Globus pallidus (tissue), 1 donor: ENCODE data around the gene C2orf68.
"Not testable (repeated sequence)": the region's sequence is repeated elsewhere in the genome, so short reads cannot be mapped to it uniquely, and the experiment has no call there.

Source experiments
- DNase-seq: peaks from one replicate; pipeline ENCODE4 v3.0.0-alpha.2; 2015; ENCODE audit warnings: low spot score

The C2orf68 gene

GRCh38 chr2:85579266-85579935 is 32.5 kb downstream of the C2orf68 start:
- no peak for DNase-seq

DNA sequence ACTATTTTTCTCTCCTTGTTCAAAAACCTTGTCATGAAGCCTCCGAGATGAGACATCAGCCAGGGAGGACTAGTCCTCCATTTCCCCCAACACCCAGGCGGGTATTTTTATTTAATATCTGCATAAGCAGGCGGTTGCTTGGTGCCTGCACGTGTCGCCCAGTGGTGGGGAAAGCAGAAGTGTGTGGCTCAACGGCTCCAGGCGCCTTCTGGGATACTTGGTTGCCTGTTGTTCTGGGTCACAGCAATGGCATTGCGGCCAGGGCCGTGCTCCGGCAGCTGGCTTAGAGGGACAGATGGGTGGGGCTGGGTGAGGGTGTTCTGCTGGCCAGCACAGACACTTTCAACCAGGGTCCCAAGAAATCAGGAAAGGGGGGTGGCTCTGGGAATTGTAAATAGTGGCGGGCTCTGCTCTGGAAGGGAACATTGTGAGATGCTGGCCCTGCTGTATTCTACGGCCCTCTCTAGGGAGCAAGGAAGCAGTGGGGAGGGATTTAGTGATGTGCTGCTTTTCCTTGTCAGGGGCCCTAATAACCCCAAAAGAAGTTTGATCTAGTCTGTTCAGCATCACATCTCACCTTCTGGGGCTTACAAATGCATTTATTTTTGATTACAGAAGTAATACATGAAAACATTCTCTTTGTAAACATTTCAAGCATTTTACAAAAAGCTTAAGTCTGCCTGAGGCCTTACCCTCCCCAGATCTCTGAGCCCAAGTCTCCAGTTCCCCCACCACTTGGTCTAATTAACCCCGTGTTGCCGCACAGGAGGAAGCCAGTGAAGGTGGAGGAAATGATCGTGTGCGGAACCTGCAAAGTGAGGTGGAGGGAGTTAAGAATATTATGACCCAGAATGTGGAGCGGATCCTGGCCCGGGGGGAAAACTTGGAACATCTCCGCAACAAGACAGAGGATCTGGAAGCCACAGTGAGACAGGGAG is 33.4 kb downstream of the C2orf68 start:
- DNase-seq: no peak

- DNase-seq: no peak
These were observed 34.3 kb downstream of the C2orf68 start, which contains the start of gene VAMP8 for GRCh38 chr2:85577386-85578242. Gene VAMP8 (plus strand): TSS chr2:85577586. CDS start chr2:85577647, 61 bp downstream.

DNA sequence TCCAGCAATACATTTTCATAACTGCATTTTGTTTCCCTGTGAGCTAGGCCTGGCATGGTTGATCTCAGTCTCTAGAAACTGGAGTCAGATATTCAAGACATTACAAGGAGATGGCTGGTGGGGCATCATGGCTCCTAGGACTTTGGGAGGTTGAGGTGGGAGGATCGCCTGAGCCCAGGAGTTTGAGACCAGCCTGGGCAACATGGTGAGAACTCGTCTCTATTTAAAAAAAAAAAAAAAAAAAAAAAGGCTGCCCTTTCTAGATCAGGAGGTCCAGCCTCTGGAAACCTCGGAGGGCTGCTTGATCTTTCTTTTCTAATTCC is 34.8 kb downstream of the C2orf68 start:
- DNase-seq: no peak

DNA sequence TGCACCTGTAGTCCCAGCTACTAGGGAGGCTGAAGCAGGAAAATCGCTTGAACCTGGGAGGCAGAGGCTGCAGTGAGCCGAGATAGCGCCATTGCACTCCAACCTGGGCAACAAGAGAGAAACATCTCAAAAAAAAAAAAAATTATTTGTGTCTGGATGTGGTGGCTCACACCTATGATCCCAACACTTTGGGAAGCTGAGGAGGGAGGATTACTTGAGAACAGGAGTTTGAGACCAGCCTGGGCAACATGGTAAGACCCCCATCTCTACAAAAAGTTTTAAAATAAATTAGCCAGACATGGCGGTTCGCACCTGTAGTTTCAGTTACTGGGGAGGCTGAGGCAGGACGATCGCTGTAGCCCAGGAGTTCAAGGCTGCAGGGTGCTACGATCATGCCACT is 36.1 kb downstream of the C2orf68 start:
- DNase-seq: no peak

DNA sequence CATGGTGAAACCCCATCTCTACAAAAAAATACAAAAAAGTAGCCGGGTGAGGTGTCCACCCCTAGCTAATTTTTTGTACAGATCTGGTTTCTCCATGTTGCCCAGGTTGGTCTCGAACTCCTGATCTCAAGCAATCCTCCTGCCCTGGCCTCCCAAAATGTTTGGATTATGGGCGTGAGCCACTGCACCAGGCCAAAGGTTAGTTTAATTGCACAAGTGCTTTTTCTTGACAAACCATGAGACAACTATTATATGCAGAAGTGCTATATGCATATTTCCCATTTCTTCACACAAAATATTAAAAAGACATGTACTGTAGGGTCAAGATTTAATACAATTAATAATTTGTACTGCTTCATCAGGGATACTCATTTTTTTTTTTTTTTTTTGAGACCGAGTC is 45.6 kb downstream of the C2orf68 start:
- no peak for DNase-seq

GRCh38 chr2:85564144-85564563 is 47.7 kb downstream of the C2orf68 start:
- DNase-seq: no peak

DNA sequence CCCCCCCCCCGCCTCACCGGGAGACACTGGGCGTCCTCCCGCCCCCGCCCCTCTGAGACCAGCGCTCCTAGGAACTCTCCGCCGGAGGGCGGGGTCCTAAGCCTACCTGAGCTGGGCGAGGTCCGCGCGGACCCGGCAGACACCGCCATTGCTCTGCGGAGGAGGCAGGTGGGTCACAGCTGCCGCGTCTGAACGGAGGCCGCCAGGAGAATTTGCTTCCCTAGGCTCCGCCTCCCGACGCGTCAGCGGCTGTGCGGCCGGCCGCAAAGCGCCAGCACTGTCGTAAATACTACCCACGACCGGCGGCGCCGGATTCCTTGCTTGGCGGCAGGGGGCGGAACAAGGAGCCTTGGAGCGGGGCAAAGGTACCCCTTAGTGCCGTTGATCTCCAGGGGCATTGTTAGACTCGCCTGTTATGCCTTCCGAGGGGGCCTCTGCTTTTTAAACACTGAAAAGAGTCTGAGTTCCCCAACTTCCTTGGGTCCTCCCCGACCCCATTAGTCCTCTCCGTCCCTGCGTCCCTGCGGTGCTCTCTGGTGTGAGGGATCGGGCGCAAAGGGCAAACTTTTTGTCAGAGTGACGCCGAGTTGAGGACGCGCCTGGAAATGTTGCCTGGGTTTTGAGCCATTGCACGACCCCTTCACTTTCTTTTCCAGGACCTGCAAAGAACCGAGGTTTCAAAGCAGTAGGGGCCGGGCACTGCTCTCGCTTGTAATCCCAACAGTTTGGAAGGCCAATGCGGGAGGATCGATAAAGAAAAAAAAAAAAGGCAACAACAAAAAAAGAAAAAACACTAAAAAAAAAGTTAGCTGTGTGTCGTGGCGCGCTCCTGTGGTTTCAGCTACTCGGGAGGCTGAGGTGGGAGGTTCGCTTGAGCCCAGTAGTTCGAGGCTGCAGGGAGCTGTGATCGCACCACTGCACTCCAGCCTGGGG is 50.3 kb downstream of the C2orf68 start, which contains the start of gene GGCX:
GGCX (minus strand) TSS at position 214 of the 933 bp plus-strand sequence; CDS start at position 149, 65 bp downstream.
- DNase-seq: peak; percentile 91

DNA sequence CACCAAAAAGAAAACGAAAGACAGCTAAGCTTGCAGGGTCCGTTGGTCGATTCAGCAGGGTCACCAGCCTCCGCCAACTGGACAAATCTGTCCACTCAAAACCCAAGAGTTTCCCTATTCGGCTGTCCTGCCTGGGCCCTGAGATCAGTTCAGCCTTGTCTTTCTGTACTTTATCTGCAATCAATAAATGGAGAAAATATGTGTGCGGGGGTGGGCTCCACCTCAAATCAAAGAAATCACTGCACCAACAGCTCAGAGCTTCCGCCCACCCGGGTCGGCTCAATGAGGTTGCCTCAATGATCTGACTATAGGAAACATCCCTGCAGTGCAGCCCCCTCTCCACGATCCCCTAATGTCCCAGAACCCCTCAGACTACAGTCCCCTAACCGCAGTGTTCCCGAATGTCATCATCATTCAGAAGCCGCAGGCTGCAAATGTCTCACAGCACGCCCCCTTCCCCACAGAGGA is 51.0 kb downstream of the C2orf68 start:
- DNase-seq: no peak

- DNase-seq: not testable (repeated sequence)
These were observed 51.5 kb downstream of the C2orf68 start for GRCh38 chr2:85560403-85560726.

DNA sequence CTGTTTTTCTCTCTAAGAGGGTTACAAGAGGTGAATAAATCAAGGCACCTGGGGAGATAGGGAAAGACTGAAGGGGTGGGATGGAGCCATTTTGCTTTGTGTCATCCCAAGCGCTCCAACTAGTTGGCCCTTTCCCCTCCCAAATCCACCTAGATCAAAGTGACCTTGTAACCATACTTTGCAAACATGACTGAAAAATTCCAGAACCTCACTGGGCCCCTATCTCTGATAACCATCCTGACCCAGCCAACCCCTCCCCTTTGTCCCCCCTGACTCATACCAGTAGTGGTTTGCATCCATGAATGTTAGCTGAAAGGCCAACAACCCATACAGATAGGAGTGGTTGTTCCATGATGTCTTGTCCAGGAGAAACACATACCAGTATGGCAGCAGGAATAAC is 53.7 kb downstream of the C2orf68 start:
- no peak for DNase-seq

DNA sequence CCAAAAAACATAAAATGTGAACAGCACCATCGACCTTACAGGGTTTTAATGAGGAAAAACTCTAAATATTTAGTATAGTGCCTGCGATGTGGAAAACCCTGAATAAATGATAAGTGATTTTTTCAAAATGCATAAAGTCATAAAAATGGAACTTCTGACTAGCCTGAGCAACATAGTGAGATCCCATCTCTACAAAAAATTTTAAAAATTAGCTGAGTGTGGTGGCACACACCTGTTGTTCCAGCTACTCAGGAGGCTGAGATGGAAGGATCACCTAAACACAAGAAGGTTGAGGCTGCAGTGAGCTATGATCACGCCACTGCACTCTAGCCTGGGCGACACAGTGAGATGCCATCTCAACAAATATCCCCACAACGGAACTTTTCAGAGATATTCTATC is 54.7 kb downstream of the C2orf68 start:
- no peak for DNase-seq
